ENCODE data around the gene TBL1Y.

TBL1Y gene

DNA sequence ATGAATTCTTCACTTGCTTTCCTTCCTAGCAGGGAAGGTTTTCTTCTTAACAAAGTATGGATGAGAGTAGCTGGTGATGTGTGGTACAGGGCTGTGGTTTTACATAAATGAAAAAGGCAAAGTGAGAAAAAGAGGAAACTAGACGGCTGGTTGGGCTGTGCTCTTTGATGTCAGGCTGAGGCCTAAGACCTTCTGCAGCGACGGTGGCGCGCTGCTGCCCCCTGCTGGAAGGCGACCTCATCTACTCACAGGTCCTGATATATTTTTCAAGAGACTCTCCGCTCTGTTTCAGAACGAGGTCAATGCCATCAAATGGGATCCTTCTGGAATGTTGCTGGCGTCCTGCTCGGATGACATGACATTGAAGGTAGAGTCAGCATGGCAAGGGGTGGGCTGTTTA is 175.1 kb downstream of the TBL1Y start:
- Mint-ChIP-seq H3K4me1 (ENCODE audit: low read depth) (peaks cover 6% of the 10 kb centered on the region), H3K9me3 (ENCODE audit: low read depth) (no peaks in the 10 kb centered on the region), H3K27me3 (no peaks in the 10 kb centered on the region), H3K4me3 (no peak overlapping the region), H3K36me3 (no peaks in the 10 kb centered on the region), H3K27ac (no peak overlapping the region)

GRCh38 chrY:7092836-7093235 is 182.3 kb downstream of the TBL1Y start:
- Mint-ChIP-seq H3K36me3 (no peaks in the 10 kb centered on the region), H3K4me1 (ENCODE audit: low read depth) (no peaks in the 10 kb centered on the region), H3K9me3 (ENCODE audit: low read depth) (no peaks in the 10 kb centered on the region), H3K4me3 (no peak overlapping the region), H3K27ac (no peak overlapping the region), H3K27me3 (no peaks in the 10 kb centered on the region)

- Mint-ChIP-seq H3K4me3 (no peak overlapping the region), H3K27me3 (no peaks in the 10 kb centered on the region), H3K9me3 (ENCODE audit: low read depth) (no peaks in the 10 kb centered on the region), H3K36me3 (no peaks in the 10 kb centered on the region), H3K4me1 (ENCODE audit: low read depth) (no peaks in the 10 kb centered on the region), H3K27ac (no peak overlapping the region)
Measured at GRCh38 chrY:7094365-7094764, 183.9 kb downstream of the TBL1Y start.

GRCh38 chrY:7097021-7097420 is 186.5 kb downstream of the TBL1Y start:
- Mint-ChIP-seq H3K36me3 (no peaks in the 10 kb centered on the region), H3K4me3 (no peak overlapping the region), H3K27ac (no peak overlapping the region)

DNA sequence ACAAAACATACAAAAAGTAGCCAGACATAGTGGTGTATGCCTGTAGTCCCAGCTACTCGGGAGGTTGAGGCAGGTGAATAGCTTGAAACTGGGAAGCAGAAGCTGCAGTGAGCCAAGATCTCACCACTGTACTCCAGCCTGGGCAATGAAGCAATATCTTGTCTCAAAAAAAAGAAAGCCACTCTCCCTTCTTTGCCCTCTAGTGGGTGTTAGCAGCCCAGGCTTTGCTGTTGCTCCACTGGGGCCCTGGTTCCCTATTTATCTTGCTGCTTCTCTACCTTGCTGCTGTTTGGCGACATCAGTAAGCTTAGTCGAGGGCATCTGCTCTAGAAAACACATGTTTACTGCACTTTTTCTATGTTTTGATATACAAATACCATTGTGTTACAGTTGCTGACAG is 189.2 kb downstream of the TBL1Y start:
- H3K4me1 Mint-ChIP-seq (ENCODE audit: low read depth) = peaks cover 3% of the 10 kb centered on the region
- no peaks in the 10 kb centered on the region for H3K36me3 Mint-ChIP-seq
- H3K4me3 Mint-ChIP-seq = no peak overlapping the region
- no peaks in the 10 kb centered on the region for H3K27me3 Mint-ChIP-seq
- H3K9me3 Mint-ChIP-seq (ENCODE audit: low read depth) = no peaks in the 10 kb centered on the region
- no peak overlapping the region for H3K27ac Mint-ChIP-seq

More at GRCh38 chrY:7097021-7097420, 186.5 kb downstream of the TBL1Y start:
- H3K27me3 Mint-ChIP-seq = no peaks in the 10 kb centered on the region
- peaks cover 3% of the 10 kb centered on the region for H3K4me1 Mint-ChIP-seq (ENCODE audit: low read depth)
- no peaks in the 10 kb centered on the region for H3K9me3 Mint-ChIP-seq (ENCODE audit: low read depth)

DNA sequence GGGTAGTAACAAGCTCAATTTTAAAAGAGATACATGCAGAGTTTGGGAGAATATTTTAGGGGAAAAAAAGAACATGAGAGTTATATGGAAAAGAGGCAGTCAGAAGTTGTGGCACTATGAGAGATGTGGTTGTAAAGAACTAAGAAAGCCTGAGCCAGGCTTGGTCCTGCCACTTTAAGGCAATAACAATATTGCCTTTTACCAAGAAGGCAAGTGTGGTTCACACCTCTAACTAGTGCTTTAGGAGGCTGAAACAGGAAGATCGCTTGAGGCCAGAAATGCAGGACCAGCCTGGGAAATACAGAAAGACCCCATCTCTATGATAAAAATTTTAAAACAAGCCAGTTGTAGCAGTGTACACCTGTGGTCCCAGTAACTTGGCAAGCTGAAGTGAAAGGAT is 192.2 kb downstream of the TBL1Y start:
- Mint-ChIP-seq H3K4me1 (ENCODE audit: low read depth) (peaks cover 11% of the 10 kb centered on the region), H3K36me3 (no peaks in the 10 kb centered on the region), H3K9me3 (ENCODE audit: low read depth) (no peaks in the 10 kb centered on the region), H3K27ac (no peak overlapping the region), H3K27me3 (no peaks in the 10 kb centered on the region), H3K4me3 (no peak overlapping the region)

GRCh38 chrY:7107179-7107578 is 196.7 kb downstream of the TBL1Y start:
- Mint-ChIP-seq H3K27me3 (no peaks in the 10 kb centered on the region), H3K9me3 (ENCODE audit: low read depth) (no peaks in the 10 kb centered on the region), H3K36me3 (no peaks in the 10 kb centered on the region), H3K4me1 (ENCODE audit: low read depth) (peaks cover 8% of the 10 kb centered on the region), H3K4me3 (no peak overlapping the region), H3K27ac (no peak overlapping the region)

- Mint-ChIP-seq H3K36me3 (no peaks in the 10 kb centered on the region), H3K4me1 (ENCODE audit: low read depth) (peaks cover 8% of the 10 kb centered on the region), H3K4me3 (no peak overlapping the region), H3K27me3 (no peaks in the 10 kb centered on the region), H3K9me3 (ENCODE audit: low read depth) (no peaks in the 10 kb centered on the region), H3K27ac (no peak overlapping the region)
Measured at GRCh38 chrY:7110086-7110485, 199.6 kb downstream of the TBL1Y start.

DNA sequence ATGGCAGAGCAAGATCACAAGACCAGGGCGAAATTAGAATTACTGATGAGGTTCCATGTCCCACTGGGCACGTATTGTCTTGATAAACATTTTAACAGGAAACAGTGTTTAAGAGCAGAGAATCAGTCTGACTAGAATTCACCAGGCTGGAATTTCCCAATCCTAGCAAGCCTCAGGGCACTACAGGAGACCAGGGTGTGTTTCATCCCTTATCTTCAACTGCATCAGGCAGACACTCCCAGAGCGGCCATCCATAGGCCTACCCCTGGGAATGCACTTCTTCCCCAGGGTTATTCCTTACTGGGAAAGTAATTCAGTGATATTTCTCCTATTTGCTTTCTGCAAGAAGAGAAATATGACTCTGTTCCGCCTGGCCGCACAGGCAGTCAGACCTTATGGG is 205.4 kb downstream of the TBL1Y start:
- Mint-ChIP-seq H3K36me3 (no peaks in the 10 kb centered on the region), H3K9me3 (ENCODE audit: low read depth) (no peaks in the 10 kb centered on the region), H3K4me1 (ENCODE audit: low read depth) (no peaks in the 10 kb centered on the region), H3K27ac (no peak overlapping the region), H3K4me3 (no peak overlapping the region), H3K27me3 (no peaks in the 10 kb centered on the region)

GRCh38 chrY:7122202-7122601 is 211.7 kb downstream of the TBL1Y start:
- no peaks in the 10 kb centered on the region for H3K4me1 Mint-ChIP-seq (ENCODE audit: low read depth)
- no peaks in the 10 kb centered on the region for H3K36me3 Mint-ChIP-seq
- no peaks in the 10 kb centered on the region for H3K9me3 Mint-ChIP-seq (ENCODE audit: low read depth)
- no peak overlapping the region for H3K4me3 Mint-ChIP-seq
- no peaks in the 10 kb centered on the region for H3K27me3 Mint-ChIP-seq
- H3K27ac Mint-ChIP-seq = no peak overlapping the region

- Mint-ChIP-seq H3K9me3 (ENCODE audit: low read depth) (no peaks in the 10 kb centered on the region), H3K4me1 (ENCODE audit: low read depth) (peaks cover 1% of the 10 kb centered on the region), H3K27ac (no peak overlapping the region), H3K36me3 (no peaks in the 10 kb centered on the region), H3K27me3 (no peaks in the 10 kb centered on the region), H3K4me3 (no peak overlapping the region)
Measured at GRCh38 chrY:7125136-7126056, 214.9 kb downstream of the TBL1Y start.

GRCh38 chrY:7128211-7128610 is 217.7 kb downstream of the TBL1Y start:
- Mint-ChIP-seq H3K36me3 (no peaks in the 10 kb centered on the region), H3K27me3 (no peaks in the 10 kb centered on the region), H3K9me3 (ENCODE audit: low read depth) (no peaks in the 10 kb centered on the region), H3K4me3 (no peak overlapping the region), H3K4me1 (ENCODE audit: low read depth) (peaks cover 1% of the 10 kb centered on the region), H3K27ac (no peak overlapping the region)
